Endothelial cell of umbilical vein (primary cell): Measurements from ENCODE around the gene C10orf67. TPM values are rescaled to one million over a fixed set of nuclear protein-coding genes. Genes with fewer than 3 reads are reported as not detected.

Source experiments
- BruUV-seq: library from RNA; stranded (reverse); fragments of 400-500 nt; replicated peaks from 2 replicates; lab custom pipeline; 2021; lab: Mats Ljungman, UMichigan
- CTCF ChIA-PET: fragments of 300-600, 350-600 bp; sonication (Branson Sonifier 250); formaldehyde crosslinking; loops from one replicate; lab custom pipeline; 2021; ENCODE audit warnings: antibody characterized with exemption, inconsistent platforms; lab: Charles Lee
- POLR2A ChIA-PET: fragments of 300-600, 350-600 bp; sonication (Branson Sonifier 250); formaldehyde crosslinking; loops from one replicate; lab custom pipeline; 2021; ENCODE audit warnings: antibody characterized with exemption, inconsistent platforms; lab: Charles Lee
- DNase-seq: peaks from one replicate; pipeline ENCODE4 v3.0.0-alpha.2; 2011; ENCODE audit warnings: low read depth, low spot score
- FAIRE-seq: peaks from 2 replicates; lab custom pipeline; 2011; peaks lifted over from hg19 to GRCh38; lab: Jason Lieb, UNC
- H2AFZ ChIP-seq: 2 replicates; pipeline ENCODE4 v1.6.0; 2012; ENCODE audit warnings: low read depth, low read length, control low read depth, inconsistent platforms
- H3K27ac ChIP-seq: 2 replicates; pipeline ENCODE4 v1.5.1; 2011; ENCODE audit warnings: low read depth, mild to moderate bottlenecking, control low read depth, low read length, moderate library complexity; ENCODE audit not compliant: insufficient read depth
- H3K27me3 ChIP-seq, 2 experiments: 2 replicates each; pipeline versions ENCODE4 v1.6.0 to v1.6.1; 2011; ENCODE audit warnings: low read length in 2 of 2, mixed read lengths in 1 of 2; ENCODE audit not compliant: control insufficient read depth in 2 of 2, insufficient read depth in 2 of 2
- H3K36me3 ChIP-seq, 2 experiments: 2 replicates in 1 of 2; 3 replicates in 1 of 2; pipeline ENCODE4 v1.5.1; 2011; ENCODE audit warnings: low read length in 2 of 2, mild to moderate bottlenecking in 1 of 2, moderate library complexity in 1 of 2; ENCODE audit not compliant: control insufficient read depth in 2 of 2, insufficient read depth in 2 of 2; ENCODE audit errors: extremely low read depth in 1 of 2
- H3K4me1 ChIP-seq: 3 replicates; pipeline ENCODE4 v1.5.1; 2011; ENCODE audit warnings: mild to moderate bottlenecking, low read length; ENCODE audit not compliant: control insufficient read depth, insufficient read depth; ENCODE audit errors: extremely low read depth
- H3K4me2 ChIP-seq: 2 replicates; pipeline ENCODE4 v1.6.1; 2011; ENCODE audit warnings: low read length, control low read depth, mixed read lengths; ENCODE audit not compliant: insufficient read depth
- H3K4me3 ChIP-seq, 3 experiments: fragments of 200-600 bp in 1 of 3; sonication (generic), shearing (Covaris generic) in 1 of 3; replicated peaks in 1 of 3; 2 replicates each; pipeline ENCODE4 v1.5.1; 2011 to 2016; ENCODE audit warnings: control low read depth in 3 of 3, low read length in 3 of 3, mild to moderate bottlenecking in 2 of 3, inconsistent platforms in 1 of 3, low read depth in 1 of 3, moderate library complexity in 1 of 3; ENCODE audit not compliant: insufficient read depth in 1 of 3
- H3K79me2 ChIP-seq: 2 replicates; pipeline ENCODE4 v1.6.0; 2012; ENCODE audit warnings: low read length, inconsistent platforms; ENCODE audit not compliant: control insufficient read depth, insufficient read depth
- H3K9ac ChIP-seq: replicated peaks from 2 replicates; pipeline ENCODE3; 2011; ENCODE audit warnings: low read length, control low read depth; ENCODE audit not compliant: insufficient read depth; ENCODE audit errors: extremely low read depth
- H3K9me1 ChIP-seq: replicated peaks from 3 replicates; pipeline ENCODE4 v1.6.0; 2011; ENCODE audit warnings: mild to moderate bottlenecking, low read length; ENCODE audit not compliant: control insufficient read depth, insufficient read depth; ENCODE audit errors: extremely low read depth
- H3K9me3 ChIP-seq: replicated peaks from 2 replicates; pipeline ENCODE4 v1.5.1; 2012; ENCODE audit warnings: low read length, inconsistent platforms; ENCODE audit not compliant: control insufficient read depth, insufficient read depth
- H4K20me1 ChIP-seq: replicated peaks from 2 replicates; pipeline ENCODE3; 2011; ENCODE audit warnings: mild to moderate bottlenecking, low read length; ENCODE audit not compliant: control insufficient read depth, insufficient read depth; ENCODE audit errors: extremely low read depth
- CTCF ChIP-seq, 2 donors: IDR thresholded peaks; 1 replicate in 1 of 2; 2 replicates in 1 of 2; pipeline ENCODE4 v1.5.1; 2011; ENCODE audit warnings: low read length in 2 of 2, mild to moderate bottlenecking in 2 of 2, moderate library complexity in 2 of 2, control low read depth in 1 of 2, inconsistent platforms in 1 of 2, low read depth in 1 of 2; ENCODE audit not compliant: insufficient read depth in 1 of 2; ENCODE audit errors: extremely low read depth in 1 of 2
- EZH2 ChIP-seq: IDR thresholded peaks from 2 replicates; pipeline ENCODE4 v1.6.1; 2012; ENCODE audit warnings: borderline replicate concordance, low read depth, mild to moderate bottlenecking, moderate library complexity, low read length, inconsistent platforms; ENCODE audit not compliant: severe bottlenecking
- FOS ChIP-seq: IDR thresholded peaks from 2 replicates; pipeline ENCODE4 v1.6.1; 2011; ENCODE audit warnings: mild to moderate bottlenecking, low read length, moderate library complexity, borderline replicate concordance; ENCODE audit not compliant: insufficient read depth
- GATA2 ChIP-seq: IDR thresholded peaks from 2 replicates; pipeline ENCODE4 v1.7.0; 2011; ENCODE audit warnings: low read depth, mild to moderate bottlenecking, moderate library complexity, mixed read lengths, low read length; ENCODE audit not compliant: insufficient read length, insufficient read depth
- JUN ChIP-seq: IDR thresholded peaks from 2 replicates; pipeline ENCODE4 v1.6.1; 2011; ENCODE audit warnings: borderline replicate concordance, low read depth; ENCODE audit not compliant: insufficient read length, insufficient read depth
- MAX ChIP-seq: IDR thresholded peaks from 2 replicates; pipeline ENCODE4 v1.6.1; 2011; ENCODE audit not compliant: insufficient read depth, insufficient read length
- MYC ChIP-seq: IDR thresholded peaks from one replicate; pipeline ENCODE4 v1.6.1; 2011; ENCODE audit warnings: mild to moderate bottlenecking, low read depth, low read length
- POLR2A ChIP-seq: IDR thresholded peaks from 2 replicates; pipeline ENCODE4 v1.6.1; 2012; ENCODE audit warnings: low read depth, mild to moderate bottlenecking, control low read depth, low read length
- POLR2AphosphoS5 ChIP-seq: IDR thresholded peaks from 2 replicates; pipeline ENCODE4 v1.6.1; 2012; ENCODE audit warnings: low read depth, mild to moderate bottlenecking, control low read depth, low read length, moderate library complexity; ENCODE audit not compliant: insufficient read depth
- dilution Hi-C: fragments of 300-500 bp; cut with MboI; formaldehyde crosslinking; loops from one replicate; pipeline ENCODE4 v1.15.0; 2019; ENCODE audit warnings: low sequenced_read_pairs; ENCODE audit not compliant: extremely low pct_ligation_motif_present
- intact Hi-C: fragments of 100-400 bp; cut with micrococcal nuclease; formaldehyde crosslinking; loops from one replicate; pipeline ENCODE4 v1.10.0; 2022
- polyA plus RNA-seq, 4 experiments: library from polyadenylated mRNA; depleted of rRNA in 3 of 4; stranded (reverse) in 3 of 4; unstranded in 1 of 4; fragments of >200 nt; gene quantifications; 2 replicates each; pipeline versions ENCODE4 v1.2.1 to v1.2.3, GENCODE V29; 2011 to 2012; ENCODE audit warnings: missing spikeins in 1 of 4
- total RNA-seq: library from RNA; stranded (reverse); gene quantifications from 2 replicates; pipeline ENCODE4 v1.2.3, GENCODE V29; 2021

C10orf67 gene
- total and polyA plus RNA-seq, 2 donors (not counting 3 experiments of a cell fraction or from before 2014, with no cell fraction given), result not detected

- Histone ChIP-seq H3K79me2 (no peaks in the 10 kb centered on the region), H3K4me2 (no peak overlapping the region), H3K9me1 (no peaks in the 10 kb centered on the region), H3K27ac (no peak overlapping the region), H3K4me3 (no peak overlapping the region), H3K9ac (no peak overlapping the region), H3K9me3 (no peaks in the 10 kb centered on the region), H2AFZ (no peak overlapping the region), H3K4me1 (no peaks in the 10 kb centered on the region), H4K20me1 (no peaks in the 10 kb centered on the region), H3K36me3 (no peaks in the 10 kb centered on the region), H3K27me3 (peaks cover 39 to 40% of the 10 kb centered on the region in 2 experiments)
- intact Hi-C loops (no loop called here), dilution Hi-C loops (no loop called here)
- DNase-seq (no peak), FAIRE-seq (no peak)
- TF ChIP-seq MYC (no peak), JUN (no peak), FOS (no peak), EZH2 (no peak), POLR2AphosphoS5 (no peak), MAX (no peak), POLR2A (no peak), CTCF (IDR thresholded peaks at IDR 0.05; ENCODE audit: extremely low read depth in 1 of 2, insufficient read depth in 1 of 2, low read depth in 1 of 2, low read length in 2 of 2) (no peak), GATA2 (no peak)
- no TSS peak for BruUV-seq
- ChIA-PET CTCF (no interaction called here), POLR2A (no interaction called here)
Observed at GRCh38 chr10:23174977-23175512, 169.6 kb downstream of the C10orf67 start.
